Right lobe of liver (tissue), 6 donors: Measurements from ENCODE around the gene TEX52. TPM values are rescaled to one million over a fixed set of nuclear protein-coding genes. Genes with fewer than 3 reads are reported as not detected.
"Not testable (repeated sequence)": the region's sequence is repeated elsewhere in the genome, so short reads cannot be mapped to it uniquely, and the experiment has no call there.

Source experiments
- ATAC-seq, 4 donors: fragments of 200-7000 bp; cut with Tn5 transposase; one replicate each; pipeline ENCODE4 v1.9.1; 2020; ENCODE audit warnings: mild to moderate bottlenecking in 4 of 4, moderate library complexity in 4 of 4
- DNase-seq, 3 donors: peaks; one replicate each; pipeline ENCODE4 v3.0.0-alpha.2; 2020
- H3K27ac ChIP-seq, 3 donors: fragments of 200-600 bp; one replicate each; pipeline ENCODE4 v1.8.0; 2022
- H3K27me3 ChIP-seq, 2 donors: fragments of 200-600 bp; one replicate each; pipeline ENCODE4 v1.8.0; 2022
- H3K36me3 ChIP-seq, 4 donors: fragments of 200-600 bp; sonication (generic) in 1 of 4; one replicate each; pipeline versions ENCODE4 v1.5.1 to v1.8.0; 2017 to 2022; ENCODE audit warnings: control low read depth in 1 of 4
- H3K4me1 ChIP-seq, 4 donors: fragments of 200-600 bp; sonication (generic) in 1 of 4; one replicate each; pipeline versions ENCODE4 v1.5.1 to v1.8.0; 2017 to 2022; ENCODE audit warnings: control low read depth in 1 of 4
- H3K4me3 ChIP-seq, 3 donors: fragments of 200-600 bp; one replicate each; pipeline ENCODE4 v1.8.0; 2022
- H3K9me3 ChIP-seq, 4 donors: fragments of 200-600 bp; sonication (generic) in 1 of 4; one replicate each; pipeline versions ENCODE4 v1.5.1 to v1.8.0; 2017 to 2022; ENCODE audit warnings: control low read depth in 1 of 4
- CTCF ChIP-seq, 4 donors: fragments of 200-600 bp in 3 of 4; fragments of 450-650 bp in 1 of 4; IDR thresholded peaks; one replicate each; pipeline versions ENCODE4 v1.5.1 to v1.8.0; 2016 to 2022; ENCODE audit warnings: antibody characterized with exemption in 4 of 4, mild to moderate bottlenecking in 2 of 4
- POLR2A ChIP-seq: fragments of 450-650 bp; IDR thresholded peaks from one replicate; pipeline ENCODE4 v1.6.1; 2017; ENCODE audit warnings: antibody characterized with exemption, mild to moderate bottlenecking
- WGBS: methylation state at CpG from one replicate; pipeline ENCODE4 v1.1.6; 2018; ENCODE audit warnings: low coverage, low lambda C conversion rate; ENCODE audit not compliant: insufficient coverage; ENCODE audit errors: missing lambda C conversion rate; 5-methylcytosine and 5-hydroxymethylcytosine counted together
- intact Hi-C, 2 donors: fragments of 100-400 bp; cut with DNase I; formaldehyde crosslinking; loops; one replicate each; pipeline versions ENCODE4 v1.11.2 to v1.14.1; 2022
- total RNA-seq, 6 experiments: library from RNA; depleted of rRNA in 2 of 6; stranded (reverse); fragments of >200 nt in 2 of 6; fragmentation: NEBNext Ultra II Directional in 3 of 6; extraction: Animal tissue kit (Norgen Biotek cat#: 25700) in 3 of 6; gene quantifications; one replicate each; pipeline versions ENCODE4 v1.1.0 to v1.2.4, GENCODE V29; 2016 to 2023
- donor health status: DM: no; HTN: yes; CAD: no.
- donor health status: DM: no; HTN: no; CAD: no.
- donor health status: DM: no; HTN: no; CAD: no.
- donor health status: DM: no; HTN: yes; CAD: no.
- donor health status: DM: no; HTN: yes; CAD: no.

TEX52 gene
- total RNA-seq, 6 experiments from 2014 or later, result not detected

GRCh38 chr12:2876431-2877046 is 19.7 kb upstream of the TEX52 start:
- DNase-seq, result peak in 1 of 3 donors; percentile 48
- H3K4me1 ChIP-seq, result peaks cover 0 to 13% (median 3%) of the 10 kb centered on the region in 4 donors
- peak; percentile 20 to 42 (median 31) for ATAC-seq
- no peaks in the 10 kb centered on the region for H3K27me3 ChIP-seq
- TF ChIP-seq POLR2A (no peak), CTCF (IDR thresholded peaks at IDR 0.05) (no peak)
- peak overlapping the region; percentile 72 to 98 (median 95) for H3K4me3 ChIP-seq
- peak overlapping the region in 1 of 3 donors; percentile 97 for H3K27ac ChIP-seq
- WGBS, result 21% methylated on average over 7 of the region's 38 CpGs
- intact Hi-C loops, result no loop called here
- no peaks in the 10 kb centered on the region for H3K9me3 ChIP-seq
- H3K36me3 ChIP-seq, result no peaks in the 10 kb centered on the region

GRCh38 chr12:2868986-2869632 is 12.3 kb upstream of the TEX52 start:
- H3K9me3 ChIP-seq, ATAC-seq, H3K36me3 ChIP-seq, H3K27me3 ChIP-seq, H3K27ac ChIP-seq, H3K4me3 ChIP-seq, H3K4me1 ChIP-seq, intact Hi-C loops, DNase-seq: not testable (repeated sequence)
- WGBS, result 87% methylated on average over 9 of the region's 9 CpGs

DNA sequence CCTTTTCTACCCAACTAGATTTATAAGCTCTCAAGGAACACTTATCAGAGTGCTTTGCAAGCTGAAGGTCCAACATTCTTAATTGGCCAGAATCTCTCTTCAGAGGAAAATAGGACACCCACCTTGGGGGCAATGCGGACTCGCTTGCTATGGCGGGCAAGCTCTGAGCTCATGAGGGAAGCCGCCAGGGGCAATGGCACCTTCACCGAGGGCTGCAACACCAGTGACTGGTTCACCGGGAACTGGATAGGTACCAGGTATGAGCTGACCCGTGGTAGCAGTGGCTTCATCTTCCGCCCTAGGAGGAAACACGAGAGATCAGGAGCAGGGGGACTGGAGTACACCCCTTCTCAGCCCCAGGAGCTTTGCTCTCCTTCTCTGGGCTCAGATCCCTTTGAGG is 7.4 kb upstream of the TEX52 start:
- Histone ChIP-seq H3K27ac (no peak overlapping the region), H3K9me3 (no peaks in the 10 kb centered on the region), H3K36me3 (no peaks in the 10 kb centered on the region), H3K27me3 (no peaks in the 10 kb centered on the region), H3K4me3 (no peak overlapping the region), H3K4me1 (no peaks in the 10 kb centered on the region)
- intact Hi-C loops, result no loop called here
- ATAC-seq, result no peak
- 97% methylated on average over 9 of the region's 9 CpGs for WGBS
- no peak for DNase-seq
- TF ChIP-seq POLR2A (no peak), CTCF (IDR thresholded peaks at IDR 0.05) (no peak)

DNA sequence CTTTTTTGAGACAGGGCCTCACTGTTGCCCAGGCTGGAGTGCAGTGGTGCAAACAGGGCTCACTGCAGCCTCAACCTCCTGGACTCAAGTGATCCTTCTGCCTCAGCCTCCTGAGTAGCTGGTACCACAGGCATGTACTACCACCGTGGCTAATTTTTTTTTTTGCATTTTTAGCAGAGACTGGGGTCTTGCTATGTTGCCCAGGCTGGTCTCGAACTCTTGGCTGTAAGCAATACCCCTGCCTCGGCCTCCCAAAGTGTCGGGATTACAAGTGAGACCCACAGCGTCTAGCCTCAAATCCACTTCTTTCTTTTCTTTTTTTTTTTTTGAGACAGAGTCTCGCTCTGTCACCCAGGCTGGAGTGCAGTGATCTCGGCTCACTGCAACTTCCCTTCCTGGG is 6.6 kb upstream of the TEX52 start:
- H3K4me3 ChIP-seq, intact Hi-C loops, DNase-seq, ATAC-seq, H3K9me3 ChIP-seq, H3K36me3 ChIP-seq, H3K27me3 ChIP-seq, H3K27ac ChIP-seq, H3K4me1 ChIP-seq: not testable (repeated sequence)
- 91% methylated on average over 7 of the region's 7 CpGs for WGBS

DNA sequence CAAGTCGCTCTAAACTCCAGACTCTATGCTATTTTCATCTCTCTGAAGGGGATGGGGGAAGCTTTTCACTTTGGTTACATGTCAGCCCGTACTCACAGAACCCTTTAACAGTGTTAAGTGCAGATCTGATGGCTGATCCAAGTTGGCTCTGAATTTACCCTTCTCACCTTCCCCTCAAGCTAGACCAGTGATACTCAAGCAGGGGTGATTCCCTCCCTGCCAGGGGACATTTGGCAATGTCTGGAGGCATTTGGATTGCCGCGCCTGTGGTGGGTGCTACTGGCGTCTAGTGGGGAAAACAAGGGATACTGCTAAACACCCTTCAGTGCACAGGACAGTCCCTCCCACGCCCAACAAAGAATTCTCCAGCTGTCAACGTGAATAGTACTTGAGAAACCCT is 6.0 kb upstream of the TEX52 start:
- no peaks in the 10 kb centered on the region for H3K4me1 ChIP-seq
- H3K4me3 ChIP-seq, result no peak overlapping the region
- no peak for TF ChIP-seq CTCF (IDR thresholded peaks at IDR 0.05)
- TF ChIP-seq POLR2A, result no peak
- 100% methylated on average over 1 of the region's 7 CpGs for WGBS
- no peak overlapping the region for H3K27ac ChIP-seq
- no peaks in the 10 kb centered on the region for H3K27me3 ChIP-seq
- intact Hi-C loops, result no loop called here
- ATAC-seq, result no peak
- H3K36me3 ChIP-seq, result no peaks in the 10 kb centered on the region
- H3K9me3 ChIP-seq, result no peaks in the 10 kb centered on the region
- DNase-seq, result no peak
